B cell (primary cell): ENCODE data around the gene RHEBL1. TPM values are rescaled to one million over a fixed set of nuclear protein-coding genes. Genes with fewer than 3 reads are reported as not detected.

Experiments
- ATAC-seq: fragments of 200-7000 bp; cut with Tn5 transposase; one replicate; pipeline ENCODE4 v1.10.0; 2021; ENCODE audit warnings: low read depth, mild to moderate bottlenecking, moderate number of reproducible peaks, moderate library complexity
- CTCF ChIA-PET: fragments of 350-600 bp; sonication (Branson Sonifier 250); formaldehyde crosslinking; loops from one replicate; lab custom pipeline; 2021; ENCODE audit warnings: antibody characterized with exemption, inconsistent platforms; lab: Charles Lee
- POLR2A ChIA-PET: fragments of 350-600 bp; sonication (Branson Sonifier 250); formaldehyde crosslinking; loops from one replicate; lab custom pipeline; 2021; ENCODE audit warnings: antibody characterized with exemption; lab: Charles Lee
- DNase-seq: peaks from one replicate; pipeline ENCODE4 v3.0.0; 2013
- H2AFZ ChIP-seq: 2 replicates; pipeline ENCODE4 v1.6.1; 2012; ENCODE audit warnings: mild to moderate bottlenecking, low read depth, low read length; ENCODE audit not compliant: insufficient read depth, poor library complexity, severe bottlenecking
- H3K27ac ChIP-seq, 2 donors: 1 replicate in 1 of 2; 2 replicates in 1 of 2; pipeline ENCODE4 v1.5.1; 2012 to 2013; ENCODE audit warnings: low read length in 2 of 2, mild to moderate bottlenecking in 2 of 2, moderate library complexity in 1 of 2
- H3K27me3 ChIP-seq, 4 experiments: fragments of 200-600 bp in 1 of 4; sonication (generic) in 1 of 4; replicated peaks in 1 of 4; 1 replicate in 2 of 4; 2 replicates in 2 of 4; pipeline versions ENCODE4 v1.6.1 to v1.7.0; 2013 to 2016; ENCODE audit warnings: low read length in 3 of 4, mild to moderate bottlenecking in 2 of 4, mixed read lengths in 1 of 4, moderate library complexity in 1 of 4; ENCODE audit not compliant: insufficient read depth in 4 of 4, control insufficient read depth in 3 of 4; ENCODE audit errors: control extremely low read depth in 1 of 4
- H3K36me3 ChIP-seq, 2 experiments: replicated peaks in 1 of 2; 1 replicate in 1 of 2; 2 replicates in 1 of 2; pipeline versions ENCODE4 v1.6.1 to v1.7.1; 2013; ENCODE audit warnings: low read length in 1 of 2; ENCODE audit not compliant: insufficient read depth in 2 of 2, control insufficient read depth in 1 of 2; ENCODE audit errors: control extremely low read depth in 1 of 2, extremely low read depth in 1 of 2
- H3K4me1 ChIP-seq, 2 donors: fragments of 200-600 bp in 1 of 2; sonication (generic) in 1 of 2; 1 replicate in 1 of 2; 2 replicates in 1 of 2; pipeline versions ENCODE4 v1.5.1 to v1.6.1; 2013 to 2017; ENCODE audit warnings: low read length in 2 of 2; ENCODE audit not compliant: control insufficient read depth in 2 of 2, insufficient read depth in 2 of 2
- H3K4me2 ChIP-seq: replicated peaks from 2 replicates; pipeline ENCODE3; 2012; ENCODE audit warnings: mild to moderate bottlenecking, low read depth, low read length; ENCODE audit not compliant: poor library complexity, severe bottlenecking
- H3K4me3 ChIP-seq, 5 experiments: fragments of 200-600 bp in 1 of 5; sonication (generic) in 1 of 5; 1 replicate in 3 of 5; 2 replicates in 2 of 5; pipeline versions ENCODE4 v1.5.1 to v1.7.0; 2011 to 2016; ENCODE audit warnings: low read length in 4 of 5, mild to moderate bottlenecking in 4 of 5, low read depth in 2 of 5, control low read depth in 1 of 5, moderate library complexity in 1 of 5; ENCODE audit not compliant: insufficient read depth in 1 of 5; ENCODE audit errors: control extremely low read depth in 1 of 5, extremely low read depth in 1 of 5
- H3K79me2 ChIP-seq: fragments of 200-600 bp; sonication (generic); one replicate; pipeline ENCODE4 v1.6.0; 2016; ENCODE audit warnings: low read length; ENCODE audit not compliant: control insufficient read depth, insufficient read depth
- H3K9ac ChIP-seq: fragments of 200-600 bp; sonication (generic); 2 replicates; pipeline ENCODE4 v1.6.1; 2017; ENCODE audit warnings: mild to moderate bottlenecking, low read length, moderate library complexity
- H3K9me3 ChIP-seq, 3 donors: one replicate each; pipeline versions ENCODE4 v1.6.1 to v1.7.1; 2013; ENCODE audit warnings: low read length in 2 of 3; ENCODE audit not compliant: control insufficient read depth in 2 of 3, insufficient read depth in 1 of 3; ENCODE audit errors: control extremely low read depth in 1 of 3
- H4K20me1 ChIP-seq: 2 replicates; pipeline ENCODE4 v1.6.0; 2012; ENCODE audit warnings: mild to moderate bottlenecking, low read length; ENCODE audit not compliant: insufficient read depth, control insufficient read depth, poor library complexity, severe bottlenecking
- H3K27ac Mint-ChIP-seq: one replicate; pipeline ENCODE4 v1.8.0; 2021; ENCODE audit warnings: mixed read lengths
- H3K27me3 Mint-ChIP-seq: one replicate; pipeline ENCODE4 v1.8.0; 2021; ENCODE audit warnings: mixed read lengths
- H3K4me1 Mint-ChIP-seq: one replicate; pipeline ENCODE4 v1.8.0; 2021; ENCODE audit warnings: mixed read lengths
- H3K4me3 Mint-ChIP-seq: one replicate; pipeline ENCODE4 v1.8.0; 2021; ENCODE audit warnings: mixed read lengths
- H3K9me3 Mint-ChIP-seq: one replicate; pipeline ENCODE4 v1.8.0; 2022; ENCODE audit warnings: mixed read lengths; ENCODE audit not compliant: insufficient read depth
- CTCF ChIP-seq: fragments of 200-600 bp; IDR thresholded peaks from one replicate; pipeline ENCODE4 v1.8.0; 2022; ENCODE audit warnings: antibody characterized with exemption, mild to moderate bottlenecking
- EZH2 ChIP-seq: IDR thresholded peaks from 2 replicates; pipeline ENCODE4 v1.6.1; 2012; ENCODE audit warnings: borderline replicate concordance, low read depth, mild to moderate bottlenecking, moderate library complexity, low read length; ENCODE audit not compliant: insufficient read depth, poor library complexity, severe bottlenecking
- WGBS: methylation state at CpG from one replicate; pipeline ENCODE4 v1.1.5; 2013; ENCODE audit warnings: missing lambda C conversion rate; ENCODE audit not compliant: insufficient coverage; 5-methylcytosine and 5-hydroxymethylcytosine counted together
- intact Hi-C: fragments of 100-400 bp; cut with micrococcal nuclease; formaldehyde crosslinking; loops from one replicate; pipeline ENCODE4 v1.10.0; 2022
- polyA plus RNA-seq: library from polyadenylated mRNA; depleted of rRNA; stranded (reverse); fragments of >200 nt; gene quantifications from 2 replicates; pipeline ENCODE4 v1.2.3, GENCODE V29; 2012
- total RNA-seq, 2 donors: library from RNA; stranded (reverse); fragments of 120-200 nt in 1 of 2; gene quantifications; 1 replicate in 1 of 2; 2 replicates in 1 of 2; pipeline versions ENCODE4 v1.2.3 to v1.2.4, GENCODE V29; 2013 to 2022

Gene RHEBL1
- total and polyA plus RNA-seq, 2 donors (not counting 1 experiment from before 2014, with no cell fraction given): 3.0 to 6.1 TPM

- peak; percentile 72 for ATAC-seq
- under 1% methylated on average over 70 of the region's 74 CpGs for WGBS
- peak within 1 kb of the TSS; percentile 97 for H3K4me3 Mint-ChIP-seq
These were observed 9.3 kb downstream of the RHEBL1 start, which contains the start of gene KMT2D for GRCh38 chr12:49060237-49061156. KMT2D (minus strand) TSS chr12:49060794; CDS start chr12:49055324, 5,470 bp downstream.

More at GRCh38 chr12:49060237-49061156, 9.3 kb downstream of the RHEBL1 start, which contains the start of gene KMT2D:
- Histone ChIP-seq H3K36me3 (peaks cover 0 to 3% of the 10 kb centered on the region in 2 experiments), H3K9me3 (no peaks in the 10 kb centered on the region), H4K20me1 (peaks cover 43% of the 10 kb centered on the region), H3K4me2 (peak within 1 kb of the TSS; percentile 97), H3K4me1 (peaks cover 46 to 50% of the 10 kb centered on the region in 2 donors), H2AFZ (peak within 1 kb of the TSS; percentile 99), H3K27me3 (no peaks in the 10 kb centered on the region), H3K27ac (peak within 1 kb of the TSS; percentile 77 to 88), H3K4me3 (peak within 1 kb of the TSS; percentile 81 to 97 (median 91)), H3K9ac (peak within 1 kb of the TSS; percentile 93), H3K79me2 (peaks cover 63% of the 10 kb centered on the region)
- peak within 1 kb of the TSS; percentile 99 for H3K27ac Mint-ChIP-seq
- TF ChIP-seq EZH2 (no peak), CTCF (no peak)
- H3K4me1 Mint-ChIP-seq: peaks cover 50% of the 10 kb centered on the region
- peak; percentile 97 for DNase-seq
- H3K9me3 Mint-ChIP-seq: no peaks in the 10 kb centered on the region
- intact Hi-C loops: loop anchor here (1.0 to 10.0 kb wide), 5 partner anchors 10 to 346 kb away; partner anchors contain the start of genes CCNT1, PRKAG1, TUBA1A and TUBA1B
- POLR2A ChIA-PET: interaction anchor here (0.5 to 2.5 kb wide), 3 partner anchors 9 to 175 kb away, joined by 3 to 12 read pairs (median 5); partner anchors contain the start of gene RHEBL1
- CTCF ChIA-PET: interaction anchor here (1.2 to 1.4 kb wide), 2 partner anchors 9 to 70 kb away, joined by 4 to 5 read pairs; partner anchors contain the start of gene RHEBL1
- H3K27me3 Mint-ChIP-seq: no peaks in the 10 kb centered on the region
